Liver (tissue), 9 donors: ENCODE data around the gene ADISSP. TPM values are rescaled to one million over a fixed set of nuclear protein-coding genes. Genes with fewer than 3 reads are reported as not detected.

Experiments used
- DNase-seq: peaks from one replicate; pipeline ENCODE4 v3.0.0-alpha.2; 2017; ENCODE audit warnings: low spot score
- H3K27ac ChIP-seq, 2 donors: one replicate each; pipeline ENCODE4 v1.7.0; 2013; ENCODE audit warnings: inconsistent platforms in 2 of 2, low read length in 2 of 2, control low read depth in 1 of 2, low read depth in 1 of 2, mild to moderate bottlenecking in 1 of 2
- H3K27me3 ChIP-seq, 4 donors: one replicate each; pipeline versions ENCODE4 v1.6.1 to v1.7.0; 2013; ENCODE audit warnings: low read length in 3 of 4, inconsistent platforms in 1 of 4, mild to moderate bottlenecking in 1 of 4, moderate library complexity in 1 of 4; ENCODE audit not compliant: control insufficient read depth in 4 of 4, insufficient read depth in 4 of 4
- H3K36me3 ChIP-seq, 4 donors: one replicate each; pipeline versions ENCODE4 v1.6.1 to v1.7.0; 2013; ENCODE audit warnings: low read length in 3 of 4, mild to moderate bottlenecking in 3 of 4, low read depth in 1 of 4, moderate library complexity in 1 of 4; ENCODE audit not compliant: control insufficient read depth in 4 of 4, insufficient read depth in 3 of 4
- H3K4me1 ChIP-seq, 4 donors: one replicate each; pipeline versions ENCODE4 v1.6.1 to v1.7.0; 2013; ENCODE audit warnings: low read length in 3 of 4, mild to moderate bottlenecking in 3 of 4, moderate library complexity in 1 of 4; ENCODE audit not compliant: control insufficient read depth in 4 of 4, insufficient read depth in 4 of 4
- H3K4me3 ChIP-seq, 3 donors: one replicate each; pipeline versions ENCODE4 v1.6.1 to v1.7.0; 2013; ENCODE audit warnings: low read length in 3 of 3, control low read depth in 1 of 3, low read depth in 1 of 3, mild to moderate bottlenecking in 1 of 3
- H3K9ac ChIP-seq, 2 donors: one replicate each; pipeline ENCODE4 v1.7.0; 2013; ENCODE audit warnings: low read length in 2 of 2, mild to moderate bottlenecking in 2 of 2, moderate library complexity in 2 of 2, control low read depth in 1 of 2, low read depth in 1 of 2
- H3K9me3 ChIP-seq, 4 donors: one replicate each; pipeline versions ENCODE4 v1.6.1 to v1.7.0; 2013; ENCODE audit warnings: low read length in 3 of 4; ENCODE audit not compliant: control insufficient read depth in 4 of 4
- EGR1 ChIP-seq, 2 donors: IDR thresholded peaks; 2 replicates each; pipeline ENCODE4 v1.6.1; 2016 to 2018; ENCODE audit warnings: antibody characterized with exemption in 2 of 2, low read depth in 2 of 2
- FOXA2 ChIP-seq: IDR thresholded peaks from 2 replicates; pipeline ENCODE4 v1.6.1; 2016; ENCODE audit warnings: antibody characterized with exemption
- GABPA ChIP-seq, 2 donors: IDR thresholded peaks in 1 of 2; conservative IDR thresholded peaks in 1 of 2; 2 replicates each; pipeline ENCODE4 v1.6.1; 2016; ENCODE audit warnings: antibody characterized with exemption in 2 of 2, mild to moderate bottlenecking in 1 of 2, moderate library complexity in 1 of 2
- HNF4A ChIP-seq, 2 donors: conservative IDR thresholded peaks; 2 replicates each; pipeline ENCODE4 v1.6.1; 2016; ENCODE audit warnings: antibody characterized with exemption in 2 of 2, mild to moderate bottlenecking in 2 of 2
- JUND ChIP-seq, 2 donors: IDR thresholded peaks; 2 replicates each; pipeline ENCODE4 v1.6.1; 2016; ENCODE audit warnings: antibody characterized with exemption in 2 of 2
- NR2F2 ChIP-seq: IDR thresholded peaks from 2 replicates; pipeline ENCODE4 v1.6.1; 2016; ENCODE audit warnings: antibody characterized with exemption
- RAD21 ChIP-seq, 2 donors: IDR thresholded peaks; 2 replicates each; pipeline ENCODE4 v1.6.1; 2016; ENCODE audit warnings: antibody characterized with exemption in 2 of 2, mild to moderate bottlenecking in 2 of 2
- RXRA ChIP-seq, 2 donors: IDR thresholded peaks; 2 replicates each; pipeline ENCODE4 v1.6.1; 2017 to 2018; ENCODE audit warnings: antibody characterized with exemption in 2 of 2, mild to moderate bottlenecking in 1 of 2
- SP1 ChIP-seq: IDR thresholded peaks from 2 replicates; pipeline ENCODE4 v1.6.1; 2018; ENCODE audit warnings: antibody characterized with exemption, mild to moderate bottlenecking
- YY1 ChIP-seq: IDR thresholded peaks from 2 replicates; pipeline ENCODE4 v1.6.1; 2016; ENCODE audit warnings: antibody characterized with exemption, mild to moderate bottlenecking
- WGBS: extraction: QIAGEN DNeasy Blood & Tissue Kit; methylation state at CpG from one replicate; pipeline ENCODE4 v1.1.7; 2013; 5-methylcytosine and 5-hydroxymethylcytosine counted together
- polyA plus RNA-seq, 2 donors: library from polyadenylated mRNA; stranded (reverse) in 1 of 2; unstranded in 1 of 2; fragments of 200-250 nt in 1 of 2; fragments of >200 nt in 1 of 2; fragmentation: Nextera tagmentation in 1 of 2; extraction: Ambion mirVana in 1 of 2; gene quantifications; one replicate each; pipeline versions ENCODE4 v1.2.1 to v1.2.3, GENCODE V29; 2013 to 2015
- total RNA-seq, 2 donors: library from RNA; depleted of rRNA; stranded (reverse); fragments of >200 nt; gene quantifications; one replicate each; pipeline ENCODE4 v1.2.3, GENCODE V29; 2014
- TF ChIP-seq, protein P1 (sequence below): IDR thresholded peaks from 2 replicates; pipeline ENCODE4 v1.6.1; 2016; ENCODE audit warnings: antibody characterized with exemption, mild to moderate bottlenecking
- TF ChIP-seq, protein P2 (sequence below): IDR thresholded peaks from 2 replicates; pipeline ENCODE4 v1.6.1; 2016; ENCODE audit warnings: antibody characterized with exemption
- TF ChIP-seq, protein P3 (sequence below): fragments of 150-350 bp; IDR thresholded peaks from 2 replicates; pipeline ENCODE4 v1.5.1; 2017; ENCODE audit warnings: improper control_type of control experiment, low read depth, low read length; ENCODE audit not compliant: missing input control
- donor health status: healthy.
- donor health status: healthy.
- donor health status: healthy.
- donor health status: healthy.
- donor health status: healthy.

The ADISSP gene
- total and polyA plus RNA-seq, 4 donors, result 3.8 to 27.3 (median 10.4) TPM

DNA sequence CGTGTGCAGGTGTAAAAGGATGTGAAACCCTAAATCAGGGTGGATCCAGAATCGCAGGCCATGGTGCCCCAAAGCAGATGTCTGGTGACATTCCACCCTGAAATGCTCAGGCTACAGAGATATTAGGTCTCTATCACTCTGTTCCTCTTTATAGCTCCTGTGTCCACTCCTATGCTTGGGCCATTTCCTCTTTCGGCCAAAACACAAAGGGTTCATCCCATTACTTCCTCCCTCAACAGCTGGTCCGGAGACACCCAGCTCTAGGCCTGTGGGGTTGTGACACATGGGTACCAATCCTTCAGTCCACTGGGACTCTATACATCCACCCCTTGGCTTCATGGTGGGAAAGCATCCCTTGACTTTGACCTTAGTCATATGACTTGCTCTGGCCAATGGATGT lies 53.5 kb downstream of the ADISSP start (continued):
- TF ChIP-seq, protein P1, sequence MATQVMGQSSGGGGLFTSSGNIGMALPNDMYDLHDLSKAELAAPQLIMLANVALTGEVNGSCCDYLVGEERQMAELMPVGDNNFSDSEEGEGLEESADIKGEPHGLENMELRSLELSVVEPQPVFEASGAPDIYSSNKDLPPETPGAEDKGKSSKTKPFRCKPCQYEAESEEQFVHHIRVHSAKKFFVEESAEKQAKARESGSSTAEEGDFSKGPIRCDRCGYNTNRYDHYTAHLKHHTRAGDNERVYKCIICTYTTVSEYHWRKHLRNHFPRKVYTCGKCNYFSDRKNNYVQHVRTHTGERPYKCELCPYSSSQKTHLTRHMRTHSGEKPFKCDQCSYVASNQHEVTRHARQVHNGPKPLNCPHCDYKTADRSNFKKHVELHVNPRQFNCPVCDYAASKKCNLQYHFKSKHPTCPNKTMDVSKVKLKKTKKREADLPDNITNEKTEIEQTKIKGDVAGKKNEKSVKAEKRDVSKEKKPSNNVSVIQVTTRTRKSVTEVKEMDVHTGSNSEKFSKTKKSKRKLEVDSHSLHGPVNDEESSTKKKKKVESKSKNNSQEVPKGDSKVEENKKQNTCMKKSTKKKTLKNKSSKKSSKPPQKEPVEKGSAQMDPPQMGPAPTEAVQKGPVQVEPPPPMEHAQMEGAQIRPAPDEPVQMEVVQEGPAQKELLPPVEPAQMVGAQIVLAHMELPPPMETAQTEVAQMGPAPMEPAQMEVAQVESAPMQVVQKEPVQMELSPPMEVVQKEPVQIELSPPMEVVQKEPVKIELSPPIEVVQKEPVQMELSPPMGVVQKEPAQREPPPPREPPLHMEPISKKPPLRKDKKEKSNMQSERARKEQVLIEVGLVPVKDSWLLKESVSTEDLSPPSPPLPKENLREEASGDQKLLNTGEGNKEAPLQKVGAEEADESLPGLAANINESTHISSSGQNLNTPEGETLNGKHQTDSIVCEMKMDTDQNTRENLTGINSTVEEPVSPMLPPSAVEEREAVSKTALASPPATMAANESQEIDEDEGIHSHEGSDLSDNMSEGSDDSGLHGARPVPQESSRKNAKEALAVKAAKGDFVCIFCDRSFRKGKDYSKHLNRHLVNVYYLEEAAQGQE, result no peak
- TF ChIP-seq RAD21 (IDR thresholded peaks at IDR 0.05), result no peak
- no peak for TF ChIP-seq EGR1 (IDR thresholded peaks at IDR 0.05; ENCODE audit: low read depth in 2 of 2)
- no peak for TF ChIP-seq GABPA (IDR thresholded peaks at IDR 0.05 in 1 of 2, conservative IDR thresholded peaks at IDR 0.05 in 1 of 2)
- no peak for TF ChIP-seq HNF4A (conservative IDR thresholded peaks at IDR 0.05)
- TF ChIP-seq SP1, result no peak

DNA sequence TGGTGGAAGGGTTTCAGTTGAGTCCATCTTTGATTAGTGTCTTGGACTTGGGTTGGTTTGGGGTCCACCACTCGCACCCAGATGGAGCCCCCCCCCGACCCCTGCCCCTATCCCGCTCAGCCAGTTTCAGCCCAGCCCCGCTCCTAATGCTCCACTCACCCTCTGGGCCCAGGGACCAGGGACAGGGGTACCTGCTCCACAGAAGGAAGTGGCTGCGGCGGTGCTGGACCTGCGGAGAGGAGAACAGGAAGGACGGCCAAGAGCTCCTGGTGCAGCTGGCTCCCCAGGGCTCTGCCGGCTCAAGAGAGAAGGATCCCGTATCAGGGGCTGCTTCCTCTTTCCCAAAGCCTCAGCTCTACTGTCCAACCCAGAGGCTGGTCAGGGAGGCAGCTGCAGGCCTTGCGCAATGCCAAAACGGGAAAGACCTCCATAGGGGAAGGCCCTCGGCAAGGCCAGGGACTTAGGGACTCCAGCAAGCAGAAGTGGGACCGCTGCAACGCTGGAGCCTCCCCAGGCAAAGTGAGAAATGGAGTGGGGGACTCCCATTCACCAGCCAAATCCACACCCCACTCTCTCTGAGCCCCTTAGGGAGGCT lies 55.2 kb downstream of the ADISSP start, which contains the start of gene SIGLEC1:
SIGLEC1 (minus strand) TSS at position 322 of the 595 bp plus-strand sequence. CDS start 5,472 bp downstream, outside the sequence.
- 75% methylated on average over 15 of the region's 15 CpGs for WGBS
- no peak within 1 kb of the TSS for H3K9ac ChIP-seq
- TF ChIP-seq RAD21 (IDR thresholded peaks at IDR 0.05) (no peak), NR2F2 (no peak), FOXA2 (no peak), SP1 (no peak), GABPA (IDR thresholded peaks at IDR 0.05 in 1 of 2, conservative IDR thresholded peaks at IDR 0.05 in 1 of 2) (no peak), JUND (IDR thresholded peaks at IDR 0.05) (no peak), HNF4A (conservative IDR thresholded peaks at IDR 0.05) (no peak), YY1 (no peak), RXRA (IDR thresholded peaks at IDR 0.05) (no peak)
- TF ChIP-seq, protein P1, result no peak
- TF ChIP-seq, protein P2, sequence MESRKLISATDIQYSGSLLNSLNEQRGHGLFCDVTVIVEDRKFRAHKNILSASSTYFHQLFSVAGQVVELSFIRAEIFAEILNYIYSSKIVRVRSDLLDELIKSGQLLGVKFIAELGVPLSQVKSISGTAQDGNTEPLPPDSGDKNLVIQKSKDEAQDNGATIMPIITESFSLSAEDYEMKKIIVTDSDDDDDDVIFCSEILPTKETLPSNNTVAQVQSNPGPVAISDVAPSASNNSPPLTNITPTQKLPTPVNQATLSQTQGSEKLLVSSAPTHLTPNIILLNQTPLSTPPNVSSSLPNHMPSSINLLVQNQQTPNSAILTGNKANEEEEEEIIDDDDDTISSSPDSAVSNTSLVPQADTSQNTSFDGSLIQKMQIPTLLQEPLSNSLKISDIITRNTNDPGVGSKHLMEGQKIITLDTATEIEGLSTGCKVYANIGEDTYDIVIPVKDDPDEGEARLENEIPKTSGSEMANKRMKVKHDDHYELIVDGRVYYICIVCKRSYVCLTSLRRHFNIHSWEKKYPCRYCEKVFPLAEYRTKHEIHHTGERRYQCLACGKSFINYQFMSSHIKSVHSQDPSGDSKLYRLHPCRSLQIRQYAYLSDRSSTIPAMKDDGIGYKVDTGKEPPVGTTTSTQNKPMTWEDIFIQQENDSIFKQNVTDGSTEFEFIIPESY, result no peak
- TF ChIP-seq, protein P3, sequence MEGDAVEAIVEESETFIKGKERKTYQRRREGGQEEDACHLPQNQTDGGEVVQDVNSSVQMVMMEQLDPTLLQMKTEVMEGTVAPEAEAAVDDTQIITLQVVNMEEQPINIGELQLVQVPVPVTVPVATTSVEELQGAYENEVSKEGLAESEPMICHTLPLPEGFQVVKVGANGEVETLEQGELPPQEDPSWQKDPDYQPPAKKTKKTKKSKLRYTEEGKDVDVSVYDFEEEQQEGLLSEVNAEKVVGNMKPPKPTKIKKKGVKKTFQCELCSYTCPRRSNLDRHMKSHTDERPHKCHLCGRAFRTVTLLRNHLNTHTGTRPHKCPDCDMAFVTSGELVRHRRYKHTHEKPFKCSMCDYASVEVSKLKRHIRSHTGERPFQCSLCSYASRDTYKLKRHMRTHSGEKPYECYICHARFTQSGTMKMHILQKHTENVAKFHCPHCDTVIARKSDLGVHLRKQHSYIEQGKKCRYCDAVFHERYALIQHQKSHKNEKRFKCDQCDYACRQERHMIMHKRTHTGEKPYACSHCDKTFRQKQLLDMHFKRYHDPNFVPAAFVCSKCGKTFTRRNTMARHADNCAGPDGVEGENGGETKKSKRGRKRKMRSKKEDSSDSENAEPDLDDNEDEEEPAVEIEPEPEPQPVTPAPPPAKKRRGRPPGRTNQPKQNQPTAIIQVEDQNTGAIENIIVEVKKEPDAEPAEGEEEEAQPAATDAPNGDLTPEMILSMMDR, result no peak

More for the DNA sequence above, 55.2 kb downstream of the ADISSP start, which contains the start of gene SIGLEC1:
- no peaks in the 10 kb centered on the region for H3K4me1 ChIP-seq
- no peaks in the 10 kb centered on the region for H3K36me3 ChIP-seq
- H3K27ac ChIP-seq, result no peak within 1 kb of the TSS
- no peaks in the 10 kb centered on the region for H3K9me3 ChIP-seq
- H3K4me3 ChIP-seq, result no peak within 1 kb of the TSS
- no peak for DNase-seq
- H3K27me3 ChIP-seq, result no peaks in the 10 kb centered on the region
